Sigmoid colon (tissue), 4 donors: ENCODE data around the gene EPHB4.

Source experiments
- CTCF ChIP-seq, 4 experiments: fragments of 450-650 bp in 3 of 4; fragments of 200-600 bp in 1 of 4; IDR thresholded peaks; one replicate each; pipeline ENCODE4 v1.5.1; 2016 to 2019; ENCODE audit warnings: antibody characterized with exemption in 4 of 4, mild to moderate bottlenecking in 3 of 4, moderate library complexity in 2 of 4
- EP300 ChIP-seq, 4 donors: sonication (generic); formaldehyde crosslinking; IDR thresholded peaks; one replicate each; pipeline ENCODE4 v1.6.1; 2017; ENCODE audit warnings: antibody characterized with exemption in 4 of 4
- POLR2A ChIP-seq, 2 donors: fragments of 450-650 bp; IDR thresholded peaks; one replicate each; pipeline ENCODE4 v1.6.1; 2016; ENCODE audit warnings: antibody characterized with exemption in 2 of 2, mild to moderate bottlenecking in 2 of 2, moderate library complexity in 2 of 2
- POLR2AphosphoS5 ChIP-seq, 4 donors: sonication (generic); formaldehyde crosslinking; IDR thresholded peaks; one replicate each; pipeline ENCODE4 v1.6.1; 2017; ENCODE audit warnings: antibody characterized with exemption in 4 of 4

GRCh38 chr7:100836812-100837098 lies 9.4 kb upstream of the EPHB4 start:
- TF ChIP-seq CTCF (IDR thresholded peaks at IDR 0.05) (no peak), POLR2AphosphoS5 (IDR thresholded peaks at IDR 0.05) (no peak), POLR2A (IDR thresholded peaks at IDR 0.05) (no peak), EP300 (IDR thresholded peaks at IDR 0.05) (no peak)
